IPS-NIHi11 (cell line): ENCODE data around the gene IGFBP3.

ENCODE experiments used
- DNase-seq: peaks from one replicate; pipeline ENCODE4 v3.0.0; 2012; ENCODE audit warnings: mixed read lengths, low spot score

IGFBP3 gene

DNA sequence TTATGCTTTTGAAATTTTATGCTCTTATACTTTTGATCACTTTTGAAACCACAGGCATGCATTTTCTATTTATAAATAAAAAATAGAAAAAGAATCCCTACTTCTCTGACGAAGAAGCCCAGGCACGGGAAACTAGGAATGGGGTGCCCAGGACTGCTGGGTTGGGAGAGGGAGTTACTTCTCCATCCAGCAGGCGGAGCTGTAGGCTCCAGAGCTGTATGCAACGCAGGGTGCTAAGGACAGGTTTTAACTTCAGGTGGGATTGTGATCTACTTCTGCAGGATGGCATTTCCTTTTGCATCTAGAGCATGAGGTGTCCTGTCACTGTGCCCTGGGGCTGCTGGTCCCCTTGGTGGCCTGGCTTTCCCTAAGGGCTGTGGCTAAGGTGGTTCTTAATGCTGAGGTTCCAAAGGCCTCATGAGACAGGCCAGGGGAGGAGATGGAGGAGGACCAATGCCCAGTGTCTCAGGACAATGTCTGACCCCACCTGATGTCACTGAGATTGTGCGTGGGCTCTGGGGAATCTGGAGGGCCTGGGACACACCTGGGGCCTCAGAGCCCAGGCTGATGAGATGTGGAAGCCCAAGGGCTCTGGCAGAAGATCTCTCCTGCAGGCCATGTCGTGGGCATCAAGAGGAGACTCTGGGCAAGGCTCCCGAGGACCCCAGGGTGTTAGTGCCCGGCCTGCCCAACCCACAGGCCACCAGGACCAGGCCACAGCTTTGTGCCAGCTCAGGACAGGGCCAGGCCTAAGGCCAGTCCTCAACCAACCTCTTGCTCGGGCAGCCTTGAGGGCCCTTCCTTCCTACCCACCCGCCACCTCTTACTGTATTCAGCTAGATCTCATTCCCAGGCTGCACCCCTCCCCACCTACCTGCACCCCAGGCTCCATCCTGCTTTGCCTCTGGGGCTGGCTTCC is 48.7 kb downstream of the IGFBP3 start:
- DNase-seq: peak; percentile 74

DNA sequence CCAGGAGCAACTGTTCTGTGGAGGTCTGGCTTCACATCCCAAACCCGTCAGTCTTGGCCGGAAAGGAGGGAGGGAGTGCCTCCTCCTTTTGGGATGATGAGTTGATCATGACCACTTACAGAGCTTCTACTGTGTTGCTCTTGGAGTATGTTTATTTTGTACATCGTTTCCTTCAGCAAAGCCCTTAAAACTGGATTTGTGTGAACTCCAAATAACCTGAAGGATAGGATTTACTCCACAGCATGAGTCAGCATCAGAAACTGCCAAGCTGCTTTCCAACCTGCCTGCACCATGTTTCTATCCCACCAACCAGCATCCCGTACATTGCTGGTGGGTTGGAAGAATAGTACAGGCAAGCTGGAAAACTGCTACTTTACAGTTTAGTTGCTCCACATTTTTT is 51.6 kb downstream of the IGFBP3 start:
- no peak for DNase-seq

DNA sequence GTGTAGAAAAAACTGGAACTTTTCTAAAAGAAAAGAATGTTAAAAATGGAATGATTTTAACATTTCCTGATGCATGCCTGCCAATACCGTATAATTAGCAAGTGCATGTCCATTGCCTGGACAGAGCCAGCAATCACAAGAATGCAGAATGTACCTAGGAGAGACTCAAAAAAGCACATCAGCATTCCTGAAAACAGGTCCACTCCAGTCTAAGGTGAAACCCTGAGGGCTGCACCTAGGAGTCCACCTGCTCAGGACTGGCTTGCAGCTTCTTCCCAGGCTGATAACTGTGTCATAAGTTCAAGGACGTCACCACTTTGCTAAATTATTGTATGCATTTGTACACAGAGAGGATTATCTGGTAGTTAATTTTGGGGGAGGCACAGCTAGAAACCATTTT is 53.6 kb downstream of the IGFBP3 start:
- no peak for DNase-seq

DNA sequence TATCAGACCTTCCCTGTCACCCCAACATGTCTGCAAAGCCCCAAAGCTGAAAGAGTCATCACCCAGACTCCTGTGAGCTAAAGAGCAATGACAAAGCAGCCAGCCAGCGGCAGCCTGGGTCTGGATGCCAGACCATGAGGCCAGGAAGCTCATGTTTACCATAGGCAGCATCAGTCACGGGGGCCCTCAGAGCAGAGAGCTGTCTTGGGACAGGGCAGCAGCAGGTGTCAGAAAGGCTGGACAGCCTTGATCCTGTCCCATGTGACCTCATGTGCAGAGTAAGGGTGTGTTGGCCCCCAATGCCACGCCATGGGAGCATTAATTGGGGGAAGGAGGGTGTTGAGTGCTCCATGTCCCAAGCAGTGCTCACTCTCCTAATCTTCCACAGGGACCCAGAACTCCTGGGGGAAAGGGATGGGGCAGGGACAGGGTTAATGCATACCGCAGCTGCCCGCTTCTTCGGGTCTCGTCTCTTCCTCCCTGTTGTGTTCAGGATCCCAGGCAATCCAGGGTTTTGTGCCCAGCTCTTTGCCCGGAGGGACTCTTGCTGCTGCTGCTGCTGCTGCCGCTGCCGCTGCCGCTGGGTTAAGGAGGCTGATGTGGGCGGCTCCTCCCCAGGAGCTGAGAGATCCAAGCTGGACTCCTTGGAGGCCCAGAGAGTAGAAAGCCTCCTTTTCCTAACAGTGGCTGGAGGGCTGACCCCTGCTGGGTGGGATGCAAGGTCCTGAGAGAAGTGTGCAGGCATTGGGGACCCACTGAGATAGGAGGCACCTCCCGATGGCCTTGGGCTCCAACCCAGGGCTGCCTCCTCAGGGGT is 55.3 kb downstream of the IGFBP3 start:
- DNase-seq: no peak

DNA sequence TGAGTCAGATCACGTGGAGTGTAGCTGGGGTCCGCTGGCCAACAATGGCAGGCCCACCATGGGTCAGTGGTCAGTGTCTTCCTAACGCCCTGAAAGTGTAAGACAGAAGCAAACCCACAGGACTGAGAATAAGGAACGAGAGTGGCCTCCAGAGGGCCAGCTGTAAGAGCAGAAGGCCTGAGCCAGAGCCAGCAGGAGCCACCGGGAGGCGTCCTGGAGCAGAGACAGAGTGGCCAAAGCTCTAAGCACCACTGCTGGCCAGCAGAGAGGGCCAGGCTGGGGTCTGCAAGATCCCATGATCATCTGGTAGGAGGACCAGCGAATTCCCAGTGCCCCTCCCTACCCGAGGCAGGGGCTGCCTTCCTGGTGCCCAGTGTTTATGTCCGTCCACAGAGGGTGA is 57.4 kb downstream of the IGFBP3 start:
- DNase-seq: peak; percentile 79
